Activated naive CD8-positive, alpha-beta T cell treated with anti-CD3 and anti-CD28 coated beads, Interleukin-2, amount 50 U/mL, for 24 hours (primary cell): Measurements from ENCODE around the gene APOH.

Source experiments
- ATAC-seq: fragments of 150-1000 bp; cut with Tn5 transposase; one replicate; pipeline ENCODE4 v1.10.0; 2021
- DNase-seq: peaks from one replicate; pipeline ENCODE4 v3.0.0; 2021
- H3K27ac Mint-ChIP-seq: one replicate; pipeline ENCODE4 v1.8.0; 2021; ENCODE audit warnings: mild to moderate bottlenecking, mixed read lengths
- H3K27me3 Mint-ChIP-seq: one replicate; pipeline ENCODE4 v1.8.0; 2021; ENCODE audit warnings: mixed read lengths
- H3K36me3 Mint-ChIP-seq: one replicate; pipeline ENCODE4 v1.8.0; 2021; ENCODE audit warnings: low read depth, mixed read lengths
- H3K4me1 Mint-ChIP-seq: one replicate; pipeline ENCODE4 v1.8.0; 2021; ENCODE audit warnings: mixed read lengths
- H3K4me3 Mint-ChIP-seq: one replicate; pipeline ENCODE4 v1.8.0; 2021; ENCODE audit warnings: mild to moderate bottlenecking, moderate library complexity, mixed read lengths
- H3K9me3 Mint-ChIP-seq: one replicate; pipeline ENCODE4 v1.8.0; 2021; ENCODE audit warnings: mixed read lengths

Gene APOH

DNA sequence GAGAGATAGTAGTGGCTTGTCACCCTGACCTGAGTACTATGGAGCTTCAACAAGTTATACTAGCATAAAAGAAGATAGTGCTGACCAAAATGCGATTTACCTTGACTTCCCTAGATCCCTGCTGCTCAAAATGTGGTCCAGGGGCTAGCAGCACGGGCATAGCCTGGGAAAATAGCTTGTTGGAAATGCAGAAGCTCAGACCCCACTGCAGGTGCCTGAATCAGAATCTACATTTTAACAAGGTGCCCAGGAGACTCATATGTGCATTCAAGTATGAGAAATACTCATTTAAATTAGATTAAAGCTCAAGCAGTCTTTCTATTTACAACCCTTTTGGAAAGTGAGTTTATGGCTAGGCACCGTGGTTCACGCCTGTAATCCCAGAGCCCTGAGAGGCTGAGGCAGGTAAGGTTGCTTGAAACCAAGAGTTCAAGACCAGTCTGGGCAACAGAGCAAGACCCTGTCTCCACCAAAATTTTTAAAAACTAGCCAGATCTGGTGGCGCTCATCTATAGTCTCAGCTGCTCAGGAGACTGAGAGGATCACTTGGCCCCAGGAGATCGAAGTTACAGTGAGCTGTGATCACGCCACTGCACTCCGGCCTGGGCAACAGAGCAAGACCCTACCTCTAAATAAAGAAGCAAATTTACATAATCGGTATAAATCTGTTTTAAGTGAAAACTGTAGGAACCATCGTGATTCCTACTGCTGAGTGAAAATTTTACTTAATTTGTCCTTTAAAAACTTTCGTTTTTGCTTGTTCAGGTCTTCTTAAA, 7.3 kb downstream of the APOH start:
- Mint-ChIP-seq H3K27me3 (no peaks in the 10 kb centered on the region), H3K27ac (no peak overlapping the region), H3K36me3 (no peaks in the 10 kb centered on the region), H3K4me1 (no peaks in the 10 kb centered on the region), H3K9me3 (no peaks in the 10 kb centered on the region), H3K4me3 (no peak overlapping the region)
- DNase-seq (no peak), ATAC-seq (no peak)

DNA sequence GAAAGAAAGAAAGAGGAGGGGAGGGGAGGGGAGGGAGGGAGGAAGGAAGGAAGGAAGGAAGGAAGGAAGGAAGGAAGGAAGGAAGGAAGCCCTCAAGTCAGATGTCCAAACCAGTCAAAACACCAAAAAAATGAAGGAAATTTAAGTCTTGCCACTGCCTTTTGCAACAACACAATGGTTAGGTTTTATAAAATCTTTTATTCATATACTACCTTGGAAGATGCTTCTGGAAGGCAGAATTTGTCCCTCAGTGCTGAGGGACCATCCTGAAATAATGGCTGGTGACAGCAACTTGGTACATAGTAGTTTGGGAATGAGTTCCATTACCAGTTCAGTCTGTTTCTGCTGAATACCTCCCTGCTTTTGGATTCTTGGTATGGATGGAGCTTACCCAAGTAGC, 7.9 kb downstream of the APOH start:
- Mint-ChIP-seq H3K4me3 (no peak overlapping the region), H3K27ac (no peak overlapping the region), H3K4me1 (no peaks in the 10 kb centered on the region), H3K27me3 (no peaks in the 10 kb centered on the region), H3K36me3 (no peaks in the 10 kb centered on the region), H3K9me3 (no peaks in the 10 kb centered on the region)
- ATAC-seq (no peak), DNase-seq (no peak)

DNA sequence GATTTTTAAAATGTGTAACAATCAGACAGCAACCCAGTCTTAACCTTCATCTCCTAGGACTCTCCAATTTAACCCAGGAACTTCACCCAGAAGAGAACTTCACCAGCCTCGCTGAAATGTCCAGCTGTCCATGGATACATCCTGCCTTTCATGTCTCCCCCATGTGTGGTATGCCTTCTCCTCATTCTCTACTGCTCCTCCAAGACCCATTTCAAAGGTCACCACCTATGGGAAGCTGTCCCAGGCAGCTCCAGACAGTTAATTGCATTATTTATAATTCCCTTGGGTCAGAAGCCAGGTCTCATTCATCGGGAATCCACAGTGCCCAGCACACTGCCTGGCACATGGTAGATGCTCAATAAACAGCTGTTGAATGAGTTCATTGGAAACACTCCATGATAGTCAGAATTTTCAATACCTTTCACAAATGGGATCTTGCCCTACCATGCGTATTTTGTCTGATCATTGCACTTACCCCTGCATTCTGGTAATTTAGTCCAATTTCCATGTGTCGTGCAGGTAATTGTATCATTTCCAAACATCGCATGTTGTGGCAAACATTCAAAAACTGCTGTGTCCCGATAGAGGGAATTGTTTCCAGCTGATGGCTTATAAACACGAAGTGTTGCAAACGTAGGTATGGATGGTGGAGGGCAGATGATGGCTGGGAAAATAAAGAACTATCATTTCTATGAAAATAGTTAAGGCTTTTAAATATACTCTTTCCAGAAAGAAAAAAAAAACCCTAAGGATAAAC, 9.0 kb downstream of the APOH start:
- Mint-ChIP-seq H3K4me3 (no peak overlapping the region), H3K27me3 (peaks cover 6% of the 10 kb centered on the region), H3K9me3 (no peaks in the 10 kb centered on the region), H3K4me1 (no peaks in the 10 kb centered on the region), H3K27ac (no peak overlapping the region), H3K36me3 (no peaks in the 10 kb centered on the region)
- no peak for ATAC-seq
- no peak for DNase-seq

DNA sequence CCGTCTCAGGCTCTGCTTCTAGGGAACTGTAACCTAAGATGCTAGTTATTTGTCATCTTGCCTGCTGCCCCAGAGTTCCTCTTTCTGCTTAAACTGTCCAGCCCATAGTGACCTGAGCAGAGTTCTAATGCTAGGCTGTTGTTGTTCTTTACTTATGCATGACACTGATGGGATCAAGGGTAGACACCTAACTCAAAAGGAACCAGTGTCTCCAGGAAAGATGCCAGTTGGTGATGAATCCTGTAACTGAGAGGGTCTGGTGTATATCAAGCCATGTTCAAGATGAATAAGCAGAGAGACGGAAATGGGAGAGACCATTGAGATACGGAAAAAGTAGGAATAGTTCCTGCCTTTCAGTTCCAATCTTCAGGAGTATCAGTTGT, 13.7 kb downstream of the APOH start:
- peaks cover 6% of the 10 kb centered on the region for H3K27me3 Mint-ChIP-seq
- no peaks in the 10 kb centered on the region for H3K4me1 Mint-ChIP-seq
- no peak for ATAC-seq
- no peak overlapping the region for H3K4me3 Mint-ChIP-seq
- H3K36me3 Mint-ChIP-seq: no peaks in the 10 kb centered on the region
- no peaks in the 10 kb centered on the region for H3K9me3 Mint-ChIP-seq
- DNase-seq: no peak
- H3K27ac Mint-ChIP-seq: no peak overlapping the region

DNA sequence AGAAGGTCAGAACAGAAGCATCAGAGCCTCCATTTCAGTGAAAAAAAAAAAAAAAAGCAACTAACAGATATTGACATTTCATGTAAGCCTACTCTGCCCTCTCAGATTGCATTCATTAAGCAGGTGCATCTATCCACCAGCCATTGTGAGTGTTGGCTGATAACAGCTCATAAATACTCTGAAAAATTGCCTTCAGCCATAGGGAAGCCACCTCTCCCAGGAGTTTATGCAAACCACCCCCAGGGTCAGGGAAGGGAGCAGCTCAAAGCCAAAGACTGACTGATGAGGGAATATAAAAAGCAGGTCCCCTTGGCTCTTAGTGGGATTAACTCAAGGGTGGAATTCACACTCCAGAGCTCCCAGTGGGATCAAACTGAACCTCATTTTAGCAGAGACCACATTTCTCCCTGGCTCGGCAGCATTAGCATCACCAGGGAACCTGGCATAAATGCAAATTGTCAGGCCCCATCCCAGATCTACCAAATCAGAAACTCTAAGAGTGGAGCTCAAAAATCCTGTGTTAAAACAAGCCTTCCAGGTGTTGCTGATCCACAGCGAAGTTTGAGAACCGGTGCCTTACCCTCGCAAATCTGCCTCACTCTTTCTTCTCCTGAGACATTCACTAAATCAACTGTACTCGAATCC, 14.2 kb downstream of the APOH start:
- Mint-ChIP-seq H3K4me3 (no peak overlapping the region), H3K4me1 (no peaks in the 10 kb centered on the region), H3K9me3 (no peaks in the 10 kb centered on the region), H3K36me3 (no peaks in the 10 kb centered on the region), H3K27me3 (peaks cover 6% of the 10 kb centered on the region), H3K27ac (no peak overlapping the region)
- ATAC-seq: no peak
- DNase-seq: no peak

DNA sequence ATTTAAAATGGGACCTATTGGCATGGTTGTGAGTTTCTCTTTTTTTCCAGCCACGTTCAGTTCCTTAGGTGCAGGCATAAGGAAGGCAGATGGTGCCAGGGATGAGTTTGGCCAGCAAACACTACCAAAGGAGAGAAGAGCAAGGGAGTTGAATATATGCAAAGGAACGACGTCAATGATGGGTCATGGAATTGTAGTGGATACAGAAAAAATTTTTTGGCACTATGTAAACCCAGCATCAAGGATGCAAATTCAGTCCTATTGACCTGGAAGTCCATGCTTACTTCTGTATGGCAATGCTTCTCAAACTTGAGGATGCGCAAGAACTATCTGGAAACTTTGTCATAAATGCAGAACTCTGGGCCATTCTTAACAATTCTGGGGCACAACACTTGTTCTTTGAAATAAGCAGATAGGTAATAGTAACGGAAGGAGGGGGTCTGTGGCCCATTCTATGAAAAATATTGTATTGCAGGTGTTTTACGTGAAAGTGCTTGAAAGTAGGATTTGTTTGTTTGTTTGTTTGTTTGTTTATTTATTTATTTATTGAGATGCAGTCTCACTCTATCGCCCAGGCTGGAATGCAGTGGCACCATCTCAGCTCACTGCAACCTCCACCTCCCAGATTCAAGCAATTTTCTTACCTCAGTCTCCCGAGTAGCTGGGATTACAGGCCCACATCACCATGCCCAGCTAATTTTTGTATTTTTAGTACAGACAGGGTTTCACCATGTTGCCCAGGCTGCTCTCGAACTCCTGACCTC, 18.0 kb downstream of the APOH start:
- DNase-seq: no peak
- Mint-ChIP-seq H3K36me3 (no peaks in the 10 kb centered on the region), H3K4me3 (no peak overlapping the region), H3K4me1 (no peaks in the 10 kb centered on the region), H3K27ac (no peak overlapping the region), H3K27me3 (peaks cover 6% of the 10 kb centered on the region), H3K9me3 (no peaks in the 10 kb centered on the region)
- ATAC-seq: no peak

DNA sequence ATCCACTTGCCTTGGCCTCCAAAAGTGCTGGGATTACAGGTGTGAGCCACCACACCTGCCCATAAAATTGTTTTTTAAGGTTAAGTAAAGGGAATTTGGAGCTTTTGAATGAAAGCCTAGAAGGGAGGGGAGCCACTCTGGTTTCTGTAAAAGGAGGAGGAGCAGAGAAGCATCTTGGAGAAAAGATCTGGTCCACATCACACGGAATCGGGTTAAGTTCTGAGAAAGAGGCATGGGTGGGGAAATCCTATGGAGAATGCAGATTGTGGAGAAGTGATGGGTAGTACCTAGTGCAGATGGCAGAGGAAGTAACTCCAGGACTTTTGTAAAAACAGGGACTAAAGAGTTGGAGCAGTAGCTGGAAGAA, 19.0 kb downstream of the APOH start:
- H3K9me3 Mint-ChIP-seq: no peaks in the 10 kb centered on the region
- no peaks in the 10 kb centered on the region for H3K27me3 Mint-ChIP-seq
- no peak overlapping the region for H3K4me3 Mint-ChIP-seq
- H3K36me3 Mint-ChIP-seq: no peaks in the 10 kb centered on the region
- no peaks in the 10 kb centered on the region for H3K4me1 Mint-ChIP-seq
- DNase-seq (no peak), ATAC-seq (no peak)
- no peak overlapping the region for H3K27ac Mint-ChIP-seq

DNA sequence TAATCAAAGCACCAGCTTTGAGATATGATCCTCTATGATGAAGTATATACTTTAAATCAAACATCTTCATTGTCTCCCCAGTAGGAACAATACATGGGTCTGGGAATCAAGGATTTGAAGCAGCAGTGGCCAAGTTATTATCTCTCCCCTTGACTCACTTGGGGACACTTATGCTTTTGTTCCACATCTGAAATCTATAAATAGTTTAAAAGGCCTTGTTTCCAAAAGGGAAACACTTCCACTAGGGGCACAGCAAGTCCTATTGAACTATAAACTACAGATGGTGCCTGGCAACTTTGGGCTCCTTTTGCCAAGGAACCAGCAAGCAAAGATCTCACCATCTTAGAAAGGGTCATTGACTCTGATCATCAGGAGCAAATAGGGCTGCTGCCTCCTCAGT, 21.3 kb downstream of the APOH start:
- H3K36me3 Mint-ChIP-seq: no peaks in the 10 kb centered on the region
- no peaks in the 10 kb centered on the region for H3K9me3 Mint-ChIP-seq
- ATAC-seq: no peak
- H3K4me1 Mint-ChIP-seq: no peaks in the 10 kb centered on the region
- H3K27ac Mint-ChIP-seq: no peak overlapping the region
- H3K27me3 Mint-ChIP-seq: no peaks in the 10 kb centered on the region
- no peak for DNase-seq
- no peak overlapping the region for H3K4me3 Mint-ChIP-seq

DNA sequence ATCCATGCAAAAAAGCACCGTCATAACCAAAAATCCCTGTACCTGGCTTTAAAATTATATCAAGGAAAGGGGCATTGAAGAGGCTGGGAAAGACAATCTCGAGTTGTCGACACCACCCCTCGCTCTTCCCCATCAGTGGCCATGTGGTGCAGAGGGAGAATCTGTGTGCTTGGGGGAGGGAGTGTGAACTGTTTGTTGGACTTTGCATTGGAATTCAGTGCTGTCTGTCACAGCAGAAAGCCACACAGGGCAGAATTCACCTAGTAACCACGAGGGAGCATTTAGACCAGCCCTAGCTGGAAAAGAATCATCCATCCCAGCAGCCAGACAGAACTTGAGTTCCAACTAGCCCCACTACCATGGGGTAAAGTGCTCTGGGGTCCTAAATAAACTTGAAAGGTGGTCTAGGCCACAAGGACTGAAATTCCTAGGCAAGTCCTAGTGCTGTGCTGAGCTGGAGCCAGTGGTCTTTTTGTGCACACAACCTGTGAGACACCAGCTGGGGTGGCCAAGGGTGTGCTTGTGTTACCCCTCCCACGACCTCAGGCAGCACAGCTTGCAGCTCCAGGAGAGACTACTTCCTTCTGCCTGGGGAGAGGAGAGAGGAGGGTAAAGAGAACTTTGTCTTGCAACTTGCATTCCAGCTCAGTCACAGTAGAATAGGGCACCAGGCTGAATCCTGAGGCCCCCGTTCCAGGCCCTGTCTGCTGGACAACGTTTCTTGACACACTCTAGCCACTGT, 25.8 kb downstream of the APOH start:
- H3K27me3 Mint-ChIP-seq: no peaks in the 10 kb centered on the region
- no peaks in the 10 kb centered on the region for H3K36me3 Mint-ChIP-seq
- no peak overlapping the region for H3K27ac Mint-ChIP-seq
- H3K4me3 Mint-ChIP-seq: no peak overlapping the region
- peaks cover 8% of the 10 kb centered on the region for H3K4me1 Mint-ChIP-seq
- no peaks in the 10 kb centered on the region for H3K9me3 Mint-ChIP-seq
- no peak for ATAC-seq
- DNase-seq: no peak

DNA sequence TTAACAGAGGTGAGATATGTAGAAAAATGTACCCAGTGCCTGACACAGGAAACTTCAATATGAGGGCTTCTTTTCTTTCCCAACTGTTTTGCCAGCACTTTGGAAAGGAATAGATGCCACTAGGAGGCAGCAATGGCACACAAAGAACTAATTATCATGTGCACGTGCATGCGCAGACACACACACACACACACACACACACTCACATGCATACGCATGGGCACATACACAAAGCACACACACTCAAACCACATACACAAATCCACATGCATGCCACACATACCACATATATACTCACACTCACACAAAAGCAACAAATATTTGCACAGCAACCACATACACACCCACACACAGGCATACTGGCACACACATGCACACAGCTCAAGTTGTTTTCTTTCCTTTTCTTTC, 28.5 kb downstream of the APOH start:
- no peak overlapping the region for H3K27ac Mint-ChIP-seq
- DNase-seq: peak; percentile 45
- H3K4me3 Mint-ChIP-seq: no peak overlapping the region
- H3K9me3 Mint-ChIP-seq: no peaks in the 10 kb centered on the region
- ATAC-seq: peak; percentile 71
- H3K4me1 Mint-ChIP-seq: peaks cover 8% of the 10 kb centered on the region
- no peaks in the 10 kb centered on the region for H3K36me3 Mint-ChIP-seq
- H3K27me3 Mint-ChIP-seq: no peaks in the 10 kb centered on the region

DNA sequence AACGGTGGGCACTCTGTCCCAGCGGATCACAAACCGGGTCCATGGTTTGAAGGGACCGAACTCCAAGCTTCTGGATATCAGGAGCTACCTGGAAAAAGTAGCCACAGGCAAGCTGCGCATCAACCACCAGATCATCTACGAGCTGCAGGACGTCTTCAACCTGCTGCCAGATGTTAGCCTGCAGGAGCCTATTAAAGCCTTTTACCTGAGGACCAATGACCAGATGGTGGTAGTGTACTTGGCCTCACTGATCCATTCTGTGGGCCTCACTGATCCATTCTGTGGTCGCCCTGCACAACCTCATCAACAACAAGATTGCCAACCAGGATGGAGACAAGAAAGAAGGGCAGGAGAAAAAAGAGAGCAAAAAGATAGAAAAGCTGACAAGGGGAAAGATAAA, 31.0 kb downstream of the APOH start:
- H3K27ac Mint-ChIP-seq: no peak overlapping the region
- ATAC-seq (no peak), DNase-seq (no peak)
- H3K36me3 Mint-ChIP-seq: no peaks in the 10 kb centered on the region
- no peaks in the 10 kb centered on the region for H3K27me3 Mint-ChIP-seq
- H3K4me1 Mint-ChIP-seq: peaks cover 8% of the 10 kb centered on the region
- H3K9me3 Mint-ChIP-seq: no peaks in the 10 kb centered on the region
- no peak overlapping the region for H3K4me3 Mint-ChIP-seq

DNA sequence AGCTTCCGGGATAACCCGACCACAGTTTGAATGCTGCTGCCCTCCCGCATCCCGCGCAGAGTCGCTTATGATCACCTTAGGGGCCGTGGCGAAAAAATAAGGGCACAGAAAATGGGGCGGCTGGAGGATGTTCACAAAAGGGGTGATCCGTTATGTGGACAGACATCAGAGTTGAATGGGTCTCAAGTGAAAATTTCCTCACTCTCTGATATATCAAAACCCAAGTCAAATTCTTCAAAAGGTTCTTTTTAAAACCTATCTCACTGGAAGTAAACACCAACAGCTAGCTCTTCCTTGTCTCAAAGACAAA, 36.9 kb downstream of the APOH start:
- no peak for DNase-seq
- Mint-ChIP-seq H3K4me3 (peak overlapping the region; percentile 82), H3K27me3 (no peaks in the 10 kb centered on the region), H3K36me3 (no peaks in the 10 kb centered on the region), H3K27ac (peak overlapping the region; percentile 79), H3K9me3 (no peaks in the 10 kb centered on the region), H3K4me1 (peaks cover 17% of the 10 kb centered on the region)
- no peak for ATAC-seq

DNA sequence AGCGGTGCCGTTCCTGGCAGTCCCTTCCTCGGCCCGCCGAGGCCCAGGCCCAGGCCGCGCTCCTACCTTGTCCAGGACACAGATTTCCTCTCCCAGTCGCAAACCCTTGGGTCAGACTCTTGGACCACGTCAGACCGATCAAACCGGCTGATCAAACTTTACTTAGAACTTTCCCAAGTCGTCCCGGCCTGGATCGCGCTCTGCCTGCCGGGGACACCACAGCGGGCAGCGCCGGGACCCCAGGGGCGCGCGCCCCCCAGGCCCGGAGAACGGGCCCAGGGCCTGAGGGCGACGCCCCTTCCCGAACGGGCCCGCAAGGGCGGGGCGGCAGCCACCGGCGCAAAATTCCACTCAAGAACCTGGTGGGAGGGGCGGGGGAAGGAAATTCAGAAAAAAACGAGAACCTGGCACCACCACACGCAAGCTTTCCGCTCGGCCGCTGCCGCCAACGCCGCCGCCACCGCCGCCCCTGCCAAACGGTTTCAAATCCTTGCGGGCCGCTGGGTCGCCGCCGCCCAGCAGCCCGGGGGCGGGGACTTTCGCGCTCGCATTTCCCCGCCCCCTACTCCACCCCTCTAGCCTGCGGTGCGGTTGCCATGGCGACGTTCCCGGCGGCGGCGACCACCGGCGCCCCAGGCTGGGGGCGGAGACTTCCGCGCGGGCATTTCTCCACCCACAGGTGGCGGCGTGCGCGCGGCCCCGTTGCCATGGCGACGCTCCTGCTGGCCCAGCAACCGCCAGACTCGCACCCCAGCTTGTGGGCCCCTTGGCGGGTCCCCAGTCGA, 37.4 kb downstream of the APOH start, which contains the start of gene CEP112:
CEP112 (minus strand) TSS at position 541 of the 785 bp plus-strand sequence.
- ATAC-seq (peak; percentile 72), DNase-seq (peak; percentile 93)
- H3K4me3 Mint-ChIP-seq: peak within 1 kb of the TSS; percentile 82
- H3K4me1 Mint-ChIP-seq: peaks cover 17% of the 10 kb centered on the region
- no peaks in the 10 kb centered on the region for H3K27me3 Mint-ChIP-seq
- no peaks in the 10 kb centered on the region for H3K9me3 Mint-ChIP-seq
- H3K36me3 Mint-ChIP-seq: no peaks in the 10 kb centered on the region
- H3K27ac Mint-ChIP-seq: peak within 1 kb of the TSS; percentile 81
